ENCODE measurements around the gene NGEF.

DNA sequence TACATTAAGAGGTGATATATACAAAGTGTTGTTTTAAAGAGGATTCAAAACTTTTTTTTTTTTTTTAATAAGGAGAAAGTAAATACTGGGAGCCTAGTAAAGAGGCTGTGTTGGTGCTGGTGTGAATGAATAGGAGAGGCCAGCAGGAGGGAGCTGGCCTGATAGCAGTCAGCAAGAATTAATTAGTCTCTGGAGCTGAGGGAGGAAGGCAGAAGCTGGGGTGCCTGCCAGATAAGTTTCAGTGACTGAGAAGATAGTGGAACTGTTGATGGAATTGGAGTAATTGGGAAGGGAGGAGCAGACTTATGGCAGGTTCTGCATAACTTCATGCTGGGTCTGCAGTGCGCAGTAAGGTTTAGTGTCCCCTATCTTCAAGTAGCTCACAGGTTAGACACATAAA lies 179.2 kb downstream of the NGEF start:
- TF ChIP-seq, protein P1, sequence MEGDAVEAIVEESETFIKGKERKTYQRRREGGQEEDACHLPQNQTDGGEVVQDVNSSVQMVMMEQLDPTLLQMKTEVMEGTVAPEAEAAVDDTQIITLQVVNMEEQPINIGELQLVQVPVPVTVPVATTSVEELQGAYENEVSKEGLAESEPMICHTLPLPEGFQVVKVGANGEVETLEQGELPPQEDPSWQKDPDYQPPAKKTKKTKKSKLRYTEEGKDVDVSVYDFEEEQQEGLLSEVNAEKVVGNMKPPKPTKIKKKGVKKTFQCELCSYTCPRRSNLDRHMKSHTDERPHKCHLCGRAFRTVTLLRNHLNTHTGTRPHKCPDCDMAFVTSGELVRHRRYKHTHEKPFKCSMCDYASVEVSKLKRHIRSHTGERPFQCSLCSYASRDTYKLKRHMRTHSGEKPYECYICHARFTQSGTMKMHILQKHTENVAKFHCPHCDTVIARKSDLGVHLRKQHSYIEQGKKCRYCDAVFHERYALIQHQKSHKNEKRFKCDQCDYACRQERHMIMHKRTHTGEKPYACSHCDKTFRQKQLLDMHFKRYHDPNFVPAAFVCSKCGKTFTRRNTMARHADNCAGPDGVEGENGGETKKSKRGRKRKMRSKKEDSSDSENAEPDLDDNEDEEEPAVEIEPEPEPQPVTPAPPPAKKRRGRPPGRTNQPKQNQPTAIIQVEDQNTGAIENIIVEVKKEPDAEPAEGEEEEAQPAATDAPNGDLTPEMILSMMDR (IDR thresholded peaks at IDR 0.05), result no peak
- TF ChIP-seq EZH2 (IDR thresholded peaks at IDR 0.05) (no peak), EZH2phosphoT487 (IDR thresholded peaks at IDR 0.05) (no peak)

Data from neural progenitor cell (in vitro differentiated cells).